WTC11 (cell line): ENCODE measurements around the gene SCML2. TPM values are rescaled to one million over a fixed set of nuclear protein-coding genes. Genes with fewer than 3 reads are reported as not detected.
A peak's percentile ranks its signal among the peaks of the same experiment; 100 is the strongest.

Experiments
- AR ChIP-seq: fragments of 250-450 bp; sonication (Bioruptor Pico); IDR thresholded peaks from 2 replicates; pipeline ENCODE4 v1.9.0; 2021; ENCODE audit warnings: mild to moderate bottlenecking
- CREM ChIP-seq: sonication (generic); formaldehyde crosslinking; IDR thresholded peaks from 2 replicates; pipeline ENCODE4 v1.8.1; 2022; ENCODE audit warnings: mild to moderate bottlenecking, missing genetic modification reagents, moderate library complexity
- E2F5 ChIP-seq: sonication (generic); formaldehyde crosslinking; IDR thresholded peaks from 2 replicates; pipeline ENCODE4 v1.8.1; 2022; ENCODE audit warnings: mild to moderate bottlenecking, moderate library complexity, missing genetic modification reagents
- FOXP1 ChIP-seq: sonication (generic); formaldehyde crosslinking; IDR thresholded peaks from 2 replicates; pipeline ENCODE4 v1.8.0; 2022; ENCODE audit warnings: missing genetic modification reagents, mild to moderate bottlenecking, moderate library complexity, borderline replicate concordance
- IRF1 ChIP-seq: sonication (generic); formaldehyde crosslinking; IDR thresholded peaks from 2 replicates; pipeline ENCODE4 v1.8.0; 2023; ENCODE audit warnings: missing genetic modification reagents
- IRF2 ChIP-seq: sonication (generic); formaldehyde crosslinking; IDR thresholded peaks from 2 replicates; pipeline ENCODE4 v1.8.0; 2022; ENCODE audit warnings: low read depth, missing genetic modification reagents, borderline replicate concordance
- JUN ChIP-seq: sonication (generic); formaldehyde crosslinking; IDR thresholded peaks from 2 replicates; pipeline ENCODE4 v1.8.0; 2023; ENCODE audit warnings: mild to moderate bottlenecking, missing genetic modification reagents
- NFYB ChIP-seq: sonication (generic); formaldehyde crosslinking; conservative IDR thresholded peaks from 2 replicates; pipeline ENCODE4 v1.8.0; 2022; ENCODE audit warnings: low read depth, missing genetic modification reagents
- NR2C2 ChIP-seq: sonication (generic); formaldehyde crosslinking; IDR thresholded peaks from 2 replicates; pipeline ENCODE4 v1.8.0; 2022; ENCODE audit warnings: mild to moderate bottlenecking, missing genetic modification reagents
- PREB ChIP-seq: sonication (generic); formaldehyde crosslinking; IDR thresholded peaks from 2 replicates; pipeline ENCODE4 v1.8.1; 2022; ENCODE audit warnings: mild to moderate bottlenecking, missing genetic modification reagents, moderate library complexity, borderline replicate concordance
- TEAD4 ChIP-seq: sonication (generic); formaldehyde crosslinking; IDR thresholded peaks from 2 replicates; pipeline ENCODE4 v1.8.0; 2022; ENCODE audit warnings: mild to moderate bottlenecking, missing genetic modification reagents
- ZNF121 ChIP-seq: sonication (generic); formaldehyde crosslinking; IDR thresholded peaks from 2 replicates; pipeline ENCODE4 v1.8.0; 2023; ENCODE audit warnings: missing genetic modification reagents
- ZNF138 ChIP-seq: sonication (generic); formaldehyde crosslinking; conservative IDR thresholded peaks from 2 replicates; pipeline ENCODE4 v1.8.1; 2022; ENCODE audit warnings: mild to moderate bottlenecking, moderate library complexity, missing genetic modification reagents
- ZNF396 ChIP-seq: fragments of 250-450 bp; sonication (Bioruptor Pico); IDR thresholded peaks from 2 replicates; pipeline ENCODE4 v1.8.0; 2021; ENCODE audit warnings: mild to moderate bottlenecking, moderate library complexity, borderline replicate concordance
- ZNF416 ChIP-seq: fragments of 250-450 bp; sonication (Bioruptor Pico); IDR thresholded peaks from 2 replicates; pipeline ENCODE4 v1.9.0; 2021; ENCODE audit warnings: mild to moderate bottlenecking, inconsistent platforms
- ZSCAN18 ChIP-seq: fragments of 250-450 bp; sonication (Bioruptor Pico); IDR thresholded peaks from 2 replicates; pipeline ENCODE4 v2.1.2; 2022; ENCODE audit warnings: mild to moderate bottlenecking, moderate library complexity
- total RNA-seq: library from RNA; stranded (reverse); gene quantifications from 3 replicates; pipeline ENCODE4 v1.2.3, GENCODE V29; 2021
- TF ChIP-seq, protein P1 (sequence below): sonication (generic); formaldehyde crosslinking; IDR thresholded peaks from 2 replicates; pipeline ENCODE4 v1.8.1; 2023; ENCODE audit warnings: mild to moderate bottlenecking, missing genetic modification reagents, borderline replicate concordance
- TF ChIP-seq, protein P2 (sequence below): sonication (generic); formaldehyde crosslinking; IDR thresholded peaks from 2 replicates; pipeline ENCODE4 v1.8.0; 2023; ENCODE audit warnings: mild to moderate bottlenecking, missing genetic modification reagents

Gene SCML2
- total RNA-seq, 1 experiment from 2014 or later: 12.8 TPM

DNA sequence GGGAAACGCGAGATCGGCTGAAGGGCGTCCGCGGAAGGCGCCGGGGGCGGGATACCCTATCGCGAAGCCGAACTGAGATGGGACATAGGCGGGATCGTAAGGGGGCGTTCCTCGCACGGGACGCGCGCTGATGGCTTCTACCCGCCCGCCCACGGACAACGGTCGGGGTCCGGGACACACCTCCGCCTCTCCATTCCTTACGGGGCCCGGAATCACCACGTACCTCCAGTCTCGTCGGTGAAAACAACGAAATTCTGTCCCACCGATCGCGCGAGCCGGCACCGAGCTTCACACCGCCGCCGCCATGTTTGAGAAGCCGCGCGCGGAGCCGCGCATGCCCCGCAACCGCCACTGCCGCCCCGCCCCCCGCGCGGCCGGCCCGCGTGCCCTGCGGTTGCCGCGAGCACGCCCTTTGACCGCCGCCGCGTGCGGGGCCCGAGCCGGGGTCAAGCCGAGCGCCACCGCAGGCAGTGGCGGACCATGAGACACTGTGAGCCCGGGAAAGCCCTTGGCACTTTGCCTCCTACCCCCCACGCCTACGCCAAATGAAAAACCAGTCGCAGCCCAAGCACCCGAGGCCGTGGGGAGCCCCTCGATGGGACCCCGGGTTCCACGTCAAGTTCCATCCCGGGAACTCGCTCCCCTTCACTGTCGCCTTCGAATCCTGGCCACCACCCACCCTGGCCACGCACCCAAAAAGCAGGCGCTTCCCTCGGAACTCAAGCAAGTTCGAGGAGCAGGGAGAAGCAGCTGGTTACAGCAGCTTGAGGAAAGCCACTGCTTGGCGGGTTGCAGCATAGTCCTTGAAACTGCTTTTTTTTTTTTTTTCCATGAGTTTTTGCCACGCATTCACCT is at the start of gene SCML2 (continued):
- TF ChIP-seq, protein P1, sequence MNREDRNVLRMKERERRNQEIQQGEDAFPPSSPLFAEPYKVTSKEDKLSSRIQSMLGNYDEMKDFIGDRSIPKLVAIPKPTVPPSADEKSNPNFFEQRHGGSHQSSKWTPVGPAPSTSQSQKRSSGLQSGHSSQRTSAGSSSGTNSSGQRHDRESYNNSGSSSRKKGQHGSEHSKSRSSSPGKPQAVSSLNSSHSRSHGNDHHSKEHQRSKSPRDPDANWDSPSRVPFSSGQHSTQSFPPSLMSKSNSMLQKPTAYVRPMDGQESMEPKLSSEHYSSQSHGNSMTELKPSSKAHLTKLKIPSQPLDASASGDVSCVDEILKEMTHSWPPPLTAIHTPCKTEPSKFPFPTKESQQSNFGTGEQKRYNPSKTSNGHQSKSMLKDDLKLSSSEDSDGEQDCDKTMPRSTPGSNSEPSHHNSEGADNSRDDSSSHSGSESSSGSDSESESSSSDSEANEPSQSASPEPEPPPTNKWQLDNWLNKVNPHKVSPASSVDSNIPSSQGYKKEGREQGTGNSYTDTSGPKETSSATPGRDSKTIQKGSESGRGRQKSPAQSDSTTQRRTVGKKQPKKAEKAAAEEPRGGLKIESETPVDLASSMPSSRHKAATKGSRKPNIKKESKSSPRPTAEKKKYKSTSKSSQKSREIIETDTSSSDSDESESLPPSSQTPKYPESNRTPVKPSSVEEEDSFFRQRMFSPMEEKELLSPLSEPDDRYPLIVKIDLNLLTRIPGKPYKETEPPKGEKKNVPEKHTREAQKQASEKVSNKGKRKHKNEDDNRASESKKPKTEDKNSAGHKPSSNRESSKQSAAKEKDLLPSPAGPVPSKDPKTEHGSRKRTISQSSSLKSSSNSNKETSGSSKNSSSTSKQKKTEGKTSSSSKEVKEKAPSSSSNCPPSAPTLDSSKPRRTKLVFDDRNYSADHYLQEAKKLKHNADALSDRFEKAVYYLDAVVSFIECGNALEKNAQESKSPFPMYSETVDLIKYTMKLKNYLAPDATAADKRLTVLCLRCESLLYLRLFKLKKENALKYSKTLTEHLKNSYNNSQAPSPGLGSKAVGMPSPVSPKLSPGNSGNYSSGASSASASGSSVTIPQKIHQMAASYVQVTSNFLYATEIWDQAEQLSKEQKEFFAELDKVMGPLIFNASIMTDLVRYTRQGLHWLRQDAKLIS (CRISPR knock-in tag): no peak
- no peak for TF ChIP-seq PREB (CRISPR knock-in tag)
- TF ChIP-seq NR2C2 (CRISPR knock-in tag): no peak
- no peak for TF ChIP-seq ZNF121 (CRISPR knock-in tag)
- TF ChIP-seq, protein P2, sequence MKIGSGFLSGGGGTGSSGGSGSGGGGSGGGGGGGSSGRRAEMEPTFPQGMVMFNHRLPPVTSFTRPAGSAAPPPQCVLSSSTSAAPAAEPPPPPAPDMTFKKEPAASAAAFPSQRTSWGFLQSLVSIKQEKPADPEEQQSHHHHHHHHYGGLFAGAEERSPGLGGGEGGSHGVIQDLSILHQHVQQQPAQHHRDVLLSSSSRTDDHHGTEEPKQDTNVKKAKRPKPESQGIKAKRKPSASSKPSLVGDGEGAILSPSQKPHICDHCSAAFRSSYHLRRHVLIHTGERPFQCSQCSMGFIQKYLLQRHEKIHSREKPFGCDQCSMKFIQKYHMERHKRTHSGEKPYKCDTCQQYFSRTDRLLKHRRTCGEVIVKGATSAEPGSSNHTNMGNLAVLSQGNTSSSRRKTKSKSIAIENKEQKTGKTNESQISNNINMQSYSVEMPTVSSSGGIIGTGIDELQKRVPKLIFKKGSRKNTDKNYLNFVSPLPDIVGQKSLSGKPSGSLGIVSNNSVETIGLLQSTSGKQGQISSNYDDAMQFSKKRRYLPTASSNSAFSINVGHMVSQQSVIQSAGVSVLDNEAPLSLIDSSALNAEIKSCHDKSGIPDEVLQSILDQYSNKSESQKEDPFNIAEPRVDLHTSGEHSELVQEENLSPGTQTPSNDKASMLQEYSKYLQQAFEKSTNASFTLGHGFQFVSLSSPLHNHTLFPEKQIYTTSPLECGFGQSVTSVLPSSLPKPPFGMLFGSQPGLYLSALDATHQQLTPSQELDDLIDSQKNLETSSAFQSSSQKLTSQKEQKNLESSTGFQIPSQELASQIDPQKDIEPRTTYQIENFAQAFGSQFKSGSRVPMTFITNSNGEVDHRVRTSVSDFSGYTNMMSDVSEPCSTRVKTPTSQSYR (CRISPR knock-in tag): no peak
- peak; percentile 61; the same call in 1 of the 2 replicates for TF ChIP-seq FOXP1
- no peak for TF ChIP-seq ZNF138 (CRISPR knock-in tag)
- no peak; the same call in 1 of the 2 replicates for TF ChIP-seq E2F5 (CRISPR knock-in tag)
- TF ChIP-seq AR (CRISPR knock-in tag): no peak
- 0 out of 2 replicates have a peak, but pooled peaks have one; percentile 28 for TF ChIP-seq IRF1 (CRISPR knock-in tag)
- 0 out of 2 replicates have a peak, but pooled peaks have one; percentile 11 for TF ChIP-seq NFYB (CRISPR knock-in tag)
- no peak for TF ChIP-seq TEAD4 (CRISPR knock-in tag)
- TF ChIP-seq JUN (CRISPR knock-in tag): no peak
- TF ChIP-seq CREM (CRISPR knock-in tag): 0 out of 2 replicates have a peak, but pooled peaks have one; percentile 51
- TF ChIP-seq IRF2 (CRISPR knock-in tag): no peak
- no peak for TF ChIP-seq ZNF396 (CRISPR knock-in tag)
- TF ChIP-seq ZNF416 (CRISPR knock-in tag): no peak
- TF ChIP-seq ZSCAN18 (CRISPR knock-in tag): no peak
